NCI-H2196 treated with DMSO at 0.1 percent for 48 hours (cell line): ENCODE results near the gene ARHGEF16.

Source experiments
- DNase-seq: peaks from one replicate; lab custom pipeline; 2025; ENCODE audit not compliant: unreplicated experiment; lab: John Stamatoyannopoulos, UW

ARHGEF16 gene

DNA sequence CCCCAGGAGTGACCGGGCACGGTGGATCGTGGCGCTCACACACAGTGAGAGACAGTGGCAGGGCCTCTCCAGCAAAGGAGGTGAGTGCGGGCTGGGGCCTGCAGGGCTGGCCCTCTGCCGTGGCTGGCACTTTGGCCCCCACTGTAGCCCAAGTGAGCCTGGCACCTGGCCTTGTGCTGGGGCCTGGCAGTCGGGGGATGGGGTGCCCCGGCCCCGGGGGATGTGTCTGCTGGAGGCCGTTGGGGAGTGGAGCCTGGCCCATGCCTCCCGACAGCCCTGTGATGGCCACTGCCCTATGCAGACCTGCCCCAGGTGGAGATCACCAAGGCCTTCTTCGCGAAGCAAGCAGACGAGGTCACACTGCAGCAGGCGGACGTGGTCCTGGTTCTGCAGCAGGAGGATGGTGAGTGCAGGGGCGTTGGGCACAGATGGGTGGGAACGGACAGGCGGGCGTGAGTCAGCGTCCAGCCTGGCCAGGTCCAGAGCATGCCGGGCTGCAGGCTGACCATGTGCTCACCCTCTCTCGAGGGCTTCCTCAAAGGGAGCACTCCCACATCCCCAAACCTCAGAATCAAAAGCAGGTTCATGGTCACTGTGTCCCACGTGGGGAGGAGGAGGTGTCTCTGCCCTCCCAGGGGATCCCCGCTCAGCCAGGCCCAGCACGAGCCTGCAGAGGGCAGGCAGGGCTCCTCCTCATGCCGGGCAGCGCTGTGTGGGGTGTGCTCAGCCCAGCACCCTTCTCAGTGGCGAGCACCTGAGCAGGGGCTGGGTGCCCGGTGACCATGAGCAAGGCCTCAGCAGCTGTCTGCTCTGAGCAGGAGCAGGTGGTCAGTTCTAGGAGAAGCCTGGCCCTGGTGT is 25.3 kb downstream of the ARHGEF16 start:
- no peak for DNase-seq

DNA sequence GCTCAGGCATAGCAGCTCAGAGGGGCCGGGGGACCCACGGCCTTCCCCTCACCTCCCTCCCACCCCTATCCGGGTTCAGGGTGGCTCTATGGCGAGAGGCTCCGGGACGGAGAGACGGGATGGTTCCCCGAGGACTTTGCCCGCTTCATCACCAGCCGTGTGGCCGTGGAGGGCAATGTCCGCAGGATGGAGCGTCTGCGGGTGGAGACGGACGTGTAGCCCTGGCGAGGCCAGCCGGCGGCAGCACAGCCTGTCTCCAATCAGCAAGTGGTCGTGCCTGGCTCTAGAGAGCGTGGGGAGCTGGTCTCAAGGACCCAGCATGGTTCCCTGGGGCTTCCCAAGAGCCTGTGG is 25.9 kb downstream of the ARHGEF16 start:
- no peak for DNase-seq

DNA sequence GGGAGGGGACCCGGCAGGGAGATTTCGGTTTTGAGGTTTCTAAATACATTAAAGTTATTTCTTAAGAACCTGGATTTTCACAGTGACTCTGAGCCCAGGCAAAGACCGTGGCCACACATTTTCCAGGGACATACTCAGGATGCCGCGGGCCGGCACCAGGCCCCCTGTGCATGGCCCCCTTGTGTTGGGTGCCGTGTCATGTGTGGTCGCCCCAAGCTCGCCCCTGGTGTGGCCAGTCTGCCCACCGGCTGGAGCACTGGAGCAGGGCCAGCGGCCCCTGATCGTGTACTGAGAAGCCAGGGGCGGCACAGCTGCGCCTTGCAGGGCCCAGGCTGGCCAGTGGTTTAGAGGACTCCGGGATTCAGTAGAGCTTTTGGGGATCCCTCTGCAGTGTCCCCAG is 26.6 kb downstream of the ARHGEF16 start:
- no peak for DNase-seq

DNA sequence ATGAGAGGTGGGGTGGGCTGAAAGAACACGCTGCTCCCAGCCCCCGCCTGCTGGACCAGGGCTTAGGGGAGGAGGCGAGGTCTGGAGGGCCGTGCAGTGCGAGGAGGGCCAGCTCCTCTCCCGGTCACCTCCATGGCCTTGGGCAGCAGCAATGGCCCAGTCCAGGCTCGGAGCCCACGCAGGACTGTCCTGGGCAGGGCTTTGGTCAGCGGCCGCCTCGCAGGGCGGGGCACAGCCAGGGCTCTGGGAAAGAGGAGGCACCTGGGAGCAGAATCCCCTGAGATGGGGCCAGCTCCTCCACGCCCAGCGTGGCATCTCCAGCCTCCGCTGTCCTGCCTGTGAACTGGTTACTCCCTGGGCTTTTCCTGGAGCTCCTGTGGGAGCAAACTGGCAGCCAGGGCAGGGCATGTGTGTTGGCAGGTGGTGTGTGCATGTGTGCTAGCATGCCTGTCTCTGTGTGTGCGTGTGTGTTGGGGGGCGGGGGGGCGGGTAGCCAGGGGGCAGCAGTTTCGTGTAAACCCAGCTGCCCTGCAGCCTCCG is 27.4 kb downstream of the ARHGEF16 start:
- DNase-seq, result no peak

GRCh38 chr1:3482378-3482849 is 27.9 kb downstream of the ARHGEF16 start:
- no peak for DNase-seq

GRCh38 chr1:3483380-3483779 is 28.9 kb downstream of the ARHGEF16 start:
- DNase-seq, result no peak

DNA sequence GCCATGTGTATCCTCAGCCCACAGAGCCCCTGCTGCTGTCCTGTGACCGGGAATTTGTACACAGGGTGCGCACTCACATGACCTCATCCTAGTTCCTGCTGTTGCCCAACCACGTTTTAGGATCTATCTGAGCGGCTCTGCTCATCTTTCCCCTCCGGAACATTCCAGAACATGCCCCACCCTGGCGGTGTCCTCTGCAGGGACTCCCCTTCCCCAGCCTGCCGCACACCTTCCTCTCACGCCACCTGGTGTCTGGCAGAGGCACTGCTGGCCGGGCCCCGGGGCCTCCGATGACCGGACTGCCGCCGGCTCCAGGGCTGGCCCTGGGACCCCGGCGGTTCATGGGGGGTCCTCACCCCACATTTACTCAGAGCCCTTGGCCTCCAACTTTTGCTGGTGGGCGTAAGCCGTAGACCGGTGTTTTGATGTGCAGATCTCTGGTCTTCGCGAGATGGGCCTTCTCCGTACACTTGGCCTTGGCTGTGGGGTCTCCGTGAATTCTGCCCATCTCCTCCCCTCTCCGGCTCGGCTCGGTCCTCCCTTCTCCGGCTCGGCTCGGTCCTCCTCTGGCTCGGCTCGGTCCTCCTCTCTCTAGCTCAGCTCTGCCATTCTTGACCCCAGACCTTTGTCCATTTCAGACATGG is 29.5 kb downstream of the ARHGEF16 start:
- DNase-seq, result no peak

- DNase-seq, result no peak
Measured at GRCh38 chr1:3485016-3485415, 30.6 kb downstream of the ARHGEF16 start.

DNA sequence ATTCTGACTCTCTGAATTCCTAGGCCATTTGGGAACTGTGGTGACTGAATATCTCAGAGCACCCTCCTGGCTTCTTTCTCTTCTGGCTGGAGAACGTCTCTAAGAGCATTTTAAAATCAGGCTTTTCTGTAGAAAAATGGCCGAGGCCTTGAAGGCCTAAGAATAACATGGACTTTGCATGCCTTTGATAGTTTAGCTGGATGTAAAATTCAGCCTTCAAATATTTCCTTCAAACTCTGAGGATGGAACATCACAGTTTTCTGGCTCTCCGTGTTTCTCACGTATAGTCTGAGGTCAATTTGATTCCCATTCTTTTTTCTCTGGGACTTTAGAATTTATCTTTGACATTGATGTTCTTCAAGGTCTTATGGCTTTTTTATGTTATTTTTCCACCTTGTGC is 34.0 kb downstream of the ARHGEF16 start:
- DNase-seq, result no peak

- no peak for DNase-seq
Measured at GRCh38 chr1:3490046-3490745, 35.7 kb downstream of the ARHGEF16 start.

GRCh38 chr1:3491291-3492246 is 37.1 kb downstream of the ARHGEF16 start:
- DNase-seq, result peak; percentile 26

DNA sequence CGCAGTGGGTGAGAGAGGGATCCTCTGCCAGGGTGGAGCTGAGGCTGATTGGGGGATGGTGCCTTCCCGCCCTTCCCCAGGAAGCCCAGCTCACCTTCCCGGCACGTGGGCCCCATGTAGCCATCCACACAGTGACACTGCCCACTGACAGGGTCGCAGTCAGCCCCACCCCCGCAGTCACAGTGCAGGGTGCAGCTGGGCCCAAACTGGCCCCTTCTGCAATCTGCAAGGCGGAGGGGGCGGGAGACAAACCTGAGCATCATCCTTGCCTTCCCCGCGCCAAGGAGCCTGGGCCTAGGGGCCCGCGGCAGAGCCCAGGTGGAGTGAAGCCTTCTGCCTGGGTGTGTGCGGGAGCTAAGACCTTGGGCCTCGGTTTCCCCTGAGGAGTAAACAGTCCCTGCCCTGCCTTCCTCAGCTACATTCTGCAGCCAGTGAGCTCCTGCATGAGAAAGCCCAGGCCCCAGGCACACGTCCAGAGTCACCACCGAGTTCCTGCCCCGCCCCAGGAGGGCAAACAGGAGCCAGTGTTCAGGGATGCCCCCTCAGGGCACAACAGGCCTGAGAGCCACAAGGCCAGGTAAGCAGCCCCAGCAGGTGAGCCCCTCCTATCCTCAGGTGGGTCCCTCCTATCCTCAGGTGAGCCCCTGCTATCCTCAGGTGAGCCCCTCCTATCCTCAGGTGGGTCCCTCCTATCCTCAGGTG is 38.2 kb downstream of the ARHGEF16 start:
- no peak for DNase-seq

GRCh38 chr1:3494321-3495308 is 40.1 kb downstream of the ARHGEF16 start:
- no peak for DNase-seq

GRCh38 chr1:3495776-3496745 is 41.6 kb downstream of the ARHGEF16 start:
- DNase-seq, result no peak

- no peak for DNase-seq
Measured at GRCh38 chr1:3496916-3497315, 42.5 kb downstream of the ARHGEF16 start.

GRCh38 chr1:3497521-3497920 is 43.1 kb downstream of the ARHGEF16 start:
- no peak for DNase-seq

- DNase-seq, result no peak
Measured at GRCh38 chr1:3498246-3498930, 43.9 kb downstream of the ARHGEF16 start.
